ENCODE results near the gene ENTR1. TPM values are rescaled to one million over a fixed set of nuclear protein-coding genes. Genes with fewer than 3 reads are reported as not detected.

ENTR1 gene
- polyA plus RNA-seq, 1 donor, result 31.5 TPM

- no peak for DNase-seq
Observed at GRCh38 chr9:136375096-136375495, 35.3 kb downstream of the ENTR1 start.

GRCh38 chr9:136374183-136374575 is 36.2 kb downstream of the ENTR1 start:
- no peak for DNase-seq

- no peak for DNase-seq
Observed at GRCh38 chr9:136373300-136374182, 36.9 kb downstream of the ENTR1 start, which contains the start of gene CARD9. CARD9 (minus strand) TSS chr9:136373669; CDS start chr9:136372078, 1,591 bp downstream.

GRCh38 chr9:136372561-136373299 is 37.7 kb downstream of the ENTR1 start:
- DNase-seq, result peak; percentile 60

- no peak for DNase-seq
Observed at GRCh38 chr9:136372006-136372405, 38.4 kb downstream of the ENTR1 start.

GRCh38 chr9:136371533-136371880 is 38.9 kb downstream of the ENTR1 start:
- no peak for DNase-seq

- DNase-seq, result no peak
Observed at GRCh38 chr9:136370687-136371532, 39.5 kb downstream of the ENTR1 start.

- no peak for DNase-seq
Observed at GRCh38 chr9:136370037-136370436, 40.4 kb downstream of the ENTR1 start.

- no peak for DNase-seq
Observed at GRCh38 chr9:136368190-136368589, 42.2 kb downstream of the ENTR1 start.

- no peak for DNase-seq
Observed at GRCh38 chr9:136367296-136368145, 42.9 kb downstream of the ENTR1 start.

GRCh38 chr9:136366826-136367225 is 43.6 kb downstream of the ENTR1 start:
- DNase-seq, result no peak

- DNase-seq, result no peak
Observed at GRCh38 chr9:136365775-136366222, 44.6 kb downstream of the ENTR1 start.

GRCh38 chr9:136364942-136365774 is 45.3 kb downstream of the ENTR1 start:
- DNase-seq, result no peak

- no peak for DNase-seq
Observed at GRCh38 chr9:136363949-136364748, 46.3 kb downstream of the ENTR1 start.

- DNase-seq, result peak; percentile 92
Observed at GRCh38 chr9:136363106-136363948, 47.1 kb downstream of the ENTR1 start, which contains the start of gene DNLZ. DNLZ (minus strand) TSS chr9:136363744; CDS start chr9:136363714, 30 bp downstream.

GRCh38 chr9:136362450-136362784 is 48.0 kb downstream of the ENTR1 start:
- DNase-seq, result no peak

- peak; percentile 68 for DNase-seq
Observed at GRCh38 chr9:136361754-136362449, 48.5 kb downstream of the ENTR1 start.

- DNase-seq, result no peak
Observed at GRCh38 chr9:136361047-136361753, 49.2 kb downstream of the ENTR1 start.

Measured in hindlimb muscle (tissue), 1 donor.